Gastrocnemius medialis (tissue), 4 donors: ENCODE measurements around the gene C4orf50.

Source experiments
- POLR2A ChIP-seq, 2 donors: fragments of 450-650 bp; IDR thresholded peaks; one replicate each; pipeline ENCODE4 v1.6.1; 2017; ENCODE audit warnings: antibody characterized with exemption in 2 of 2, mild to moderate bottlenecking in 2 of 2, moderate library complexity in 2 of 2
- TF ChIP-seq, protein P1 (sequence below), 5 experiments: fragments of 450-650 bp in 3 of 5; fragments of 200-600 bp in 2 of 5; sonication (generic) in 2 of 5; IDR thresholded peaks in 4 of 5; conservative IDR thresholded peaks in 1 of 5; 1 replicate in 4 of 5; 2 replicates in 1 of 5; pipeline ENCODE4 v1.5.1; 2016 to 2019; ENCODE audit warnings: antibody characterized with exemption in 5 of 5, mild to moderate bottlenecking in 3 of 5, moderate library complexity in 3 of 5

DNA sequence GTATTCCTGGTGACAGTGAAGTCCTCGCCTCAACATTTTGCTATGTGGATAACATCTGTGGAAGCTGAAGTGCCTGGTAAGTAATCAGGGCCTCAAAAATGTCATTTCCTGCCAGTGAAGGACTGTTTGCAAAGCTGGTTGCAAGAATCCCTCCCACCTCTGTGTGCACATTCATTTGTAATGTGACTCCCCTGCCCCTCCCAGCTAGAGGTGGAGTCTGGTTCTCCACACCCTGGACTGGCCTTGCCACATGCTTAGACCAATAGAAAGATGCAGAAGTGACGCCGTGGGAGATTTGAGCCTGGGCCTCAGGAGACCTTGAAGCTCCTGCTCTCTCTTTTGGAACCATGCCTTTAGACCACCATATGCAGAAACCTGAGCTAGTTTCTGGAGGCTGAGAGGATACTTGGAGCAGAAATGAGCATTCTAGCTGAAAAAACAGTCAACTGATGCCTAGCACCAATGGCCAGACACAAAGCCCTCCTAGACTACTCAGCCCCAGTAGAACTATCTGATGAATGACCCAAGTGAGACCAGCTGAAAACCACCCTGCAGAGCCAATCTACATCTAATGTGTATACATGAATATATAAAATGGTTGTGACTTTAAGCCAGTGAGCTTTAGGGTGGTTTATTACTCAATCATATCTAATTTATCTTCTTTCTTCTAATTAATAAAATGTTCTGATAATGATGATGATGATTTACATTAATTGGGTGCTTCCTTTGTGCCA lies 77.6 kb downstream of the C4orf50 start:
- no peak for TF ChIP-seq POLR2A (IDR thresholded peaks at IDR 0.05)
- TF ChIP-seq, protein P1, sequence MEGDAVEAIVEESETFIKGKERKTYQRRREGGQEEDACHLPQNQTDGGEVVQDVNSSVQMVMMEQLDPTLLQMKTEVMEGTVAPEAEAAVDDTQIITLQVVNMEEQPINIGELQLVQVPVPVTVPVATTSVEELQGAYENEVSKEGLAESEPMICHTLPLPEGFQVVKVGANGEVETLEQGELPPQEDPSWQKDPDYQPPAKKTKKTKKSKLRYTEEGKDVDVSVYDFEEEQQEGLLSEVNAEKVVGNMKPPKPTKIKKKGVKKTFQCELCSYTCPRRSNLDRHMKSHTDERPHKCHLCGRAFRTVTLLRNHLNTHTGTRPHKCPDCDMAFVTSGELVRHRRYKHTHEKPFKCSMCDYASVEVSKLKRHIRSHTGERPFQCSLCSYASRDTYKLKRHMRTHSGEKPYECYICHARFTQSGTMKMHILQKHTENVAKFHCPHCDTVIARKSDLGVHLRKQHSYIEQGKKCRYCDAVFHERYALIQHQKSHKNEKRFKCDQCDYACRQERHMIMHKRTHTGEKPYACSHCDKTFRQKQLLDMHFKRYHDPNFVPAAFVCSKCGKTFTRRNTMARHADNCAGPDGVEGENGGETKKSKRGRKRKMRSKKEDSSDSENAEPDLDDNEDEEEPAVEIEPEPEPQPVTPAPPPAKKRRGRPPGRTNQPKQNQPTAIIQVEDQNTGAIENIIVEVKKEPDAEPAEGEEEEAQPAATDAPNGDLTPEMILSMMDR (IDR thresholded peaks at IDR 0.05 in 4 of 5, conservative IDR thresholded peaks at IDR 0.05 in 1 of 5): no peak
